K562 (cell line): ENCODE results near the gene LY6G6C. TPM values are rescaled to one million over a fixed set of nuclear protein-coding genes. Genes with fewer than 3 reads are reported as not detected.

ENCODE experiments used
- CBX5 ChIP-seq: IDR thresholded peaks from 2 replicates; pipeline ENCODE4 v1.6.1; 2014; ENCODE audit warnings: low read depth, borderline replicate concordance
- DDX20 ChIP-seq: fragments of 450-650 bp; IDR thresholded peaks from 2 replicates; pipeline ENCODE4 v1.6.1; 2016; ENCODE audit warnings: missing genetic modification characterization, low read depth, mild to moderate bottlenecking, missing compliant biosample characterization, moderate library complexity
- FUS ChIP-seq: fragments of 200-400 bp; formaldehyde crosslinking; optimal IDR thresholded peaks from 2 replicates; pipeline ENCODE3; 2017; ENCODE audit warnings: low read depth, low read length
- HLTF ChIP-seq: fragments of 450-650 bp; IDR thresholded peaks from 2 replicates; pipeline ENCODE4 v1.6.1; 2016
- HNRNPUL1 ChIP-seq: fragments of 200-400 bp; formaldehyde crosslinking; IDR thresholded peaks from 2 replicates; pipeline ENCODE4 v1.6.1; 2017; ENCODE audit warnings: low read length
- SAFB ChIP-seq: fragments of 200-400 bp; formaldehyde crosslinking; IDR thresholded peaks from 2 replicates; pipeline ENCODE4 v1.6.1; 2017; ENCODE audit warnings: low read depth, low read length, borderline replicate concordance
- SOX6 ChIP-seq: fragments of 450-650 bp; IDR thresholded peaks from 2 replicates; pipeline ENCODE4 v1.6.1; 2014; ENCODE audit warnings: mild to moderate bottlenecking
- XRCC4 ChIP-seq: IDR thresholded peaks from one replicate; pipeline ENCODE4 v1.6.1; 2011; ENCODE audit not compliant: insufficient read depth, insufficient read length; ENCODE audit errors: extremely low read depth
- ZBTB8A ChIP-seq: fragments of 450-650 bp; IDR thresholded peaks from 2 replicates; pipeline ENCODE4 v1.6.1; 2018; ENCODE audit warnings: mild to moderate bottlenecking, moderate library complexity; ENCODE audit not compliant: partially characterized antibody
- ZFPM2 ChIP-seq: fragments of 250-450 bp; sonication (Bioruptor Pico); IDR thresholded peaks from 2 replicates; pipeline ENCODE4 v1.5.1; 2022; ENCODE audit warnings: mild to moderate bottlenecking
- polyA plus RNA-seq, 8 experiments: library from polyadenylated mRNA; depleted of rRNA in 4 of 8; stranded (reverse) in 5 of 8; unstranded in 3 of 8; fragments of >200 nt; fragmentation: Nextera tagmentation in 2 of 8; fragmentation: Illumina TruSeq in 1 of 8; extraction: Ambion mirVana in 2 of 8; extraction: Trizol in 1 of 8; gene quantifications; 2 replicates each; pipeline versions ENCODE4 v1.2.1 to v1.2.3, GENCODE V29; 2011 to 2014; ENCODE audit warnings: inconsistent platforms in 1 of 8, missing spikeins in 1 of 8
- total RNA-seq, 7 experiments: library from RNA; depleted of rRNA in 6 of 7; stranded (reverse); fragments of >200 nt in 6 of 7; fragmentation: Illumina TruSeq in 2 of 7; extraction: Trizol in 2 of 7; gene quantifications; 2 replicates each; pipeline versions ENCODE4 v1.2.1 to v1.2.3, GENCODE V29; 2011 to 2021; ENCODE audit warnings: low replicate concordance in 1 of 7
- TF ChIP-seq, protein P1 (sequence below): sonication (generic); formaldehyde crosslinking; IDR thresholded peaks from 2 replicates; pipeline ENCODE4 v1.8.0; 2023; ENCODE audit warnings: mild to moderate bottlenecking, missing genetic modification reagents
- TF ChIP-seq, protein P2 (sequence below): sonication (generic); formaldehyde crosslinking; IDR thresholded peaks from 2 replicates; pipeline ENCODE4 v1.8.0; 2022; ENCODE audit warnings: missing genetic modification reagents, mild to moderate bottlenecking, borderline replicate concordance
- TF ChIP-seq, protein P3 (sequence below): sonication (generic); formaldehyde crosslinking; IDR thresholded peaks from 2 replicates; pipeline ENCODE4 v1.8.1; 2023; ENCODE audit warnings: missing genetic modification reagents, mild to moderate bottlenecking, borderline replicate concordance
- TF ChIP-seq, protein P4 (sequence below): sonication (generic); formaldehyde crosslinking; IDR thresholded peaks from 2 replicates; pipeline ENCODE4 v1.8.1; 2023; ENCODE audit warnings: mild to moderate bottlenecking, missing genetic modification reagents
- TF ChIP-seq, protein P5 (sequence below): fragments of 250-450 bp; sonication (Bioruptor Pico); IDR thresholded peaks from 2 replicates; pipeline ENCODE4 v1.9.0; 2021; ENCODE audit warnings: mild to moderate bottlenecking

LY6G6C gene
- total and polyA plus RNA-seq, 9 of the 15 experiments (the other 6 are each of a cell fraction or from before 2014, with no cell fraction given), result 0.06 to 0.20 TPM; not detected in 7

DNA sequence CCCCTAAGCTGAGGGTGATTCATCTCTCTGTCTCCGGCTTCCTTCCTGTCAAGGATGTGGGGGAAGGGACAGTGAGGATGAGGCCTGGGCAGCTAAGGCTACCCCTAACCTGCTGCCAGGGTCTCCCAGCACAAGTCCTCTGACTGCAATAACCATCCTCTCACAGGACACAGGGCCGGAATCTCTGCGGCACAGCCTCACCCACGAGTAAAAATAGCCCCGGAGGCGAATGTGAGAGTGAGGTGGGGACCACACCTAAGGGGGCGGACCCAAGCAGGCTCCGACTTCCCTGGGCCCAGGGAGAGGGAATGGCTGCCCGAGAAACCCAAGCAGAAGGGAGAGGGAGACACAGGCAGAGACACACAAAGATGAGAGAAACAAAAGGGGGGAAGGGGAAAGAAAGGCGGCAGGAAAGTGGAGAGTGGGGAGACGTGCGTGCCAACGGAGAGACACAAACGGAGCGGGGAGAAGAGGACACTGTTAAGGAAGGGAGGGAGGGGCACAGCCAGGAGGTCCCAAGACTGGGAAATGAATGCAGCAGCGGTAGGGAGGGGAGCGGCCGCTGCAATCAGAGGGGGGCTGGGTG lies 13.4 kb upstream of the LY6G6C start (continued):
- TF ChIP-seq DDX20 (tag) (no peak), CBX5 (no peak), SOX6 (no peak), HNRNPUL1 (no peak), XRCC4 (no peak), ZFPM2 (CRISPR knock-in tag) (no peak), SAFB (no peak), FUS (no peak), HLTF (peak; percentile 95), ZBTB8A (no peak)
- TF ChIP-seq, protein P1, sequence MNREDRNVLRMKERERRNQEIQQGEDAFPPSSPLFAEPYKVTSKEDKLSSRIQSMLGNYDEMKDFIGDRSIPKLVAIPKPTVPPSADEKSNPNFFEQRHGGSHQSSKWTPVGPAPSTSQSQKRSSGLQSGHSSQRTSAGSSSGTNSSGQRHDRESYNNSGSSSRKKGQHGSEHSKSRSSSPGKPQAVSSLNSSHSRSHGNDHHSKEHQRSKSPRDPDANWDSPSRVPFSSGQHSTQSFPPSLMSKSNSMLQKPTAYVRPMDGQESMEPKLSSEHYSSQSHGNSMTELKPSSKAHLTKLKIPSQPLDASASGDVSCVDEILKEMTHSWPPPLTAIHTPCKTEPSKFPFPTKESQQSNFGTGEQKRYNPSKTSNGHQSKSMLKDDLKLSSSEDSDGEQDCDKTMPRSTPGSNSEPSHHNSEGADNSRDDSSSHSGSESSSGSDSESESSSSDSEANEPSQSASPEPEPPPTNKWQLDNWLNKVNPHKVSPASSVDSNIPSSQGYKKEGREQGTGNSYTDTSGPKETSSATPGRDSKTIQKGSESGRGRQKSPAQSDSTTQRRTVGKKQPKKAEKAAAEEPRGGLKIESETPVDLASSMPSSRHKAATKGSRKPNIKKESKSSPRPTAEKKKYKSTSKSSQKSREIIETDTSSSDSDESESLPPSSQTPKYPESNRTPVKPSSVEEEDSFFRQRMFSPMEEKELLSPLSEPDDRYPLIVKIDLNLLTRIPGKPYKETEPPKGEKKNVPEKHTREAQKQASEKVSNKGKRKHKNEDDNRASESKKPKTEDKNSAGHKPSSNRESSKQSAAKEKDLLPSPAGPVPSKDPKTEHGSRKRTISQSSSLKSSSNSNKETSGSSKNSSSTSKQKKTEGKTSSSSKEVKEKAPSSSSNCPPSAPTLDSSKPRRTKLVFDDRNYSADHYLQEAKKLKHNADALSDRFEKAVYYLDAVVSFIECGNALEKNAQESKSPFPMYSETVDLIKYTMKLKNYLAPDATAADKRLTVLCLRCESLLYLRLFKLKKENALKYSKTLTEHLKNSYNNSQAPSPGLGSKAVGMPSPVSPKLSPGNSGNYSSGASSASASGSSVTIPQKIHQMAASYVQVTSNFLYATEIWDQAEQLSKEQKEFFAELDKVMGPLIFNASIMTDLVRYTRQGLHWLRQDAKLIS (CRISPR knock-in tag), result no peak
- TF ChIP-seq, protein P2, sequence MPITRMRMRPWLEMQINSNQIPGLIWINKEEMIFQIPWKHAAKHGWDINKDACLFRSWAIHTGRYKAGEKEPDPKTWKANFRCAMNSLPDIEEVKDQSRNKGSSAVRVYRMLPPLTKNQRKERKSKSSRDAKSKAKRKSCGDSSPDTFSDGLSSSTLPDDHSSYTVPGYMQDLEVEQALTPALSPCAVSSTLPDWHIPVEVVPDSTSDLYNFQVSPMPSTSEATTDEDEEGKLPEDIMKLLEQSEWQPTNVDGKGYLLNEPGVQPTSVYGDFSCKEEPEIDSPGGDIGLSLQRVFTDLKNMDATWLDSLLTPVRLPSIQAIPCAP (CRISPR knock-in tag), result no peak
- TF ChIP-seq, protein P3, sequence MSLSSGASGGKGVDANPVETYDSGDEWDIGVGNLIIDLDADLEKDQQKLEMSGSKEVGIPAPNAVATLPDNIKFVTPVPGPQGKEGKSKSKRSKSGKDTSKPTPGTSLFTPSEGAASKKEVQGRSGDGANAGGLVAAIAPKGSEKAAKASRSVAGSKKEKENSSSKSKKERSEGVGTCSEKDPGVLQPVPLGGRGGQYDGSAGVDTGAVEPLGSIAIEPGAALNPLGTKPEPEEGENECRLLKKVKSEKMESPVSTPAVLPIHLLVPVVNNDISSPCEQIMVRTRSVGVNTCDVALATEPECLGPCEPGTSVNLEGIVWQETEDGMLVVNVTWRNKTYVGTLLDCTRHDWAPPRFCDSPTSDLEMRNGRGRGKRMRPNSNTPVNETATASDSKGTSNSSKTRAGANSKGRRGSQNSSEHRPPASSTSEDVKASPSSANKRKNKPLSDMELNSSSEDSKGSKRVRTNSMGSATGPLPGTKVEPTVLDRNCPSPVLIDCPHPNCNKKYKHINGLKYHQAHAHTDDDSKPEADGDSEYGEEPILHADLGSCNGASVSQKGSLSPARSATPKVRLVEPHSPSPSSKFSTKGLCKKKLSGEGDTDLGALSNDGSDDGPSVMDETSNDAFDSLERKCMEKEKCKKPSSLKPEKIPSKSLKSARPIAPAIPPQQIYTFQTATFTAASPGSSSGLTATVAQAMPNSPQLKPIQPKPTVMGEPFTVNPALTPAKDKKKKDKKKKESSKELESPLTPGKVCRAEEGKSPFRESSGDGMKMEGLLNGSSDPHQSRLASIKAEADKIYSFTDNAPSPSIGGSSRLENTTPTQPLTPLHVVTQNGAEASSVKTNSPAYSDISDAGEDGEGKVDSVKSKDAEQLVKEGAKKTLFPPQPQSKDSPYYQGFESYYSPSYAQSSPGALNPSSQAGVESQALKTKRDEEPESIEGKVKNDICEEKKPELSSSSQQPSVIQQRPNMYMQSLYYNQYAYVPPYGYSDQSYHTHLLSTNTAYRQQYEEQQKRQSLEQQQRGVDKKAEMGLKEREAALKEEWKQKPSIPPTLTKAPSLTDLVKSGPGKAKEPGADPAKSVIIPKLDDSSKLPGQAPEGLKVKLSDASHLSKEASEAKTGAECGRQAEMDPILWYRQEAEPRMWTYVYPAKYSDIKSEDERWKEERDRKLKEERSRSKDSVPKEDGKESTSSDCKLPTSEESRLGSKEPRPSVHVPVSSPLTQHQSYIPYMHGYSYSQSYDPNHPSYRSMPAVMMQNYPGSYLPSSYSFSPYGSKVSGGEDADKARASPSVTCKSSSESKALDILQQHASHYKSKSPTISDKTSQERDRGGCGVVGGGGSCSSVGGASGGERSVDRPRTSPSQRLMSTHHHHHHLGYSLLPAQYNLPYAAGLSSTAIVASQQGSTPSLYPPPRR (CRISPR knock-in tag), result peak; percentile 91; the same call in 1 of the 2 replicates
- TF ChIP-seq, protein P4, sequence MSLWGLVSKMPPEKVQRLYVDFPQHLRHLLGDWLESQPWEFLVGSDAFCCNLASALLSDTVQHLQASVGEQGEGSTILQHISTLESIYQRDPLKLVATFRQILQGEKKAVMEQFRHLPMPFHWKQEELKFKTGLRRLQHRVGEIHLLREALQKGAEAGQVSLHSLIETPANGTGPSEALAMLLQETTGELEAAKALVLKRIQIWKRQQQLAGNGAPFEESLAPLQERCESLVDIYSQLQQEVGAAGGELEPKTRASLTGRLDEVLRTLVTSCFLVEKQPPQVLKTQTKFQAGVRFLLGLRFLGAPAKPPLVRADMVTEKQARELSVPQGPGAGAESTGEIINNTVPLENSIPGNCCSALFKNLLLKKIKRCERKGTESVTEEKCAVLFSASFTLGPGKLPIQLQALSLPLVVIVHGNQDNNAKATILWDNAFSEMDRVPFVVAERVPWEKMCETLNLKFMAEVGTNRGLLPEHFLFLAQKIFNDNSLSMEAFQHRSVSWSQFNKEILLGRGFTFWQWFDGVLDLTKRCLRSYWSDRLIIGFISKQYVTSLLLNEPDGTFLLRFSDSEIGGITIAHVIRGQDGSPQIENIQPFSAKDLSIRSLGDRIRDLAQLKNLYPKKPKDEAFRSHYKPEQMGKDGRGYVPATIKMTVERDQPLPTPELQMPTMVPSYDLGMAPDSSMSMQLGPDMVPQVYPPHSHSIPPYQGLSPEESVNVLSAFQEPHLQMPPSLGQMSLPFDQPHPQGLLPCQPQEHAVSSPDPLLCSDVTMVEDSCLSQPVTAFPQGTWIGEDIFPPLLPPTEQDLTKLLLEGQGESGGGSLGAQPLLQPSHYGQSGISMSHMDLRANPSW, result no peak
- TF ChIP-seq, protein P5, sequence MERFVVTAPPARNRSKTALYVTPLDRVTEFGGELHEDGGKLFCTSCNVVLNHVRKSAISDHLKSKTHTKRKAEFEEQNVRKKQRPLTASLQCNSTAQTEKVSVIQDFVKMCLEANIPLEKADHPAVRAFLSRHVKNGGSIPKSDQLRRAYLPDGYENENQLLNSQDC (CRISPR knock-in tag), result 0 out of 2 replicates have a peak, but pooled peaks have one; percentile 54
